ENCODE results near the gene SDCCAG8.

SDCCAG8 gene

GRCh38 chr1:243229526-243229925, 26.3 kb upstream of the SDCCAG8 start:
- Histone ChIP-seq H3K36me3 (replicated peaks; ENCODE audit: low read depth, low read length) (peaks cover 64% of the 10 kb centered on the region), H3K27ac (ENCODE audit: low read length) (no peak overlapping the region), H3K4me3 (ENCODE audit: low read length) (no peak overlapping the region), H3K4me2 (ENCODE audit: low read length) (no peak overlapping the region), H3K9me3 (ENCODE audit: insufficient read depth, low read length) (peaks cover 24% of the 10 kb centered on the region; the same call in 1 of the 2 replicates), H3K79me2 (ENCODE audit: low read length) (peaks cover 81% of the 10 kb centered on the region), H2AFZ (ENCODE audit: low read depth, low read length) (no peak overlapping the region), H3K27me3 (ENCODE audit: low read depth, low read length) (no peaks in the 10 kb centered on the region), H3K9ac (ENCODE audit: low read length) (no peak overlapping the region), H3K4me1 (ENCODE audit: low read length) (no peaks in the 10 kb centered on the region), H4K20me1 (ENCODE audit: insufficient read depth, low read length) (peaks cover 33% of the 10 kb centered on the region)
- TF ChIP-seq CTCF (IDR thresholded peaks at IDR 0.05; ENCODE audit: low read depth, low read length) = no peak
- TF ChIP-seq EZH2phosphoT487 (IDR thresholded peaks at IDR 0.05; ENCODE audit: low read depth) = no peak

DNA sequence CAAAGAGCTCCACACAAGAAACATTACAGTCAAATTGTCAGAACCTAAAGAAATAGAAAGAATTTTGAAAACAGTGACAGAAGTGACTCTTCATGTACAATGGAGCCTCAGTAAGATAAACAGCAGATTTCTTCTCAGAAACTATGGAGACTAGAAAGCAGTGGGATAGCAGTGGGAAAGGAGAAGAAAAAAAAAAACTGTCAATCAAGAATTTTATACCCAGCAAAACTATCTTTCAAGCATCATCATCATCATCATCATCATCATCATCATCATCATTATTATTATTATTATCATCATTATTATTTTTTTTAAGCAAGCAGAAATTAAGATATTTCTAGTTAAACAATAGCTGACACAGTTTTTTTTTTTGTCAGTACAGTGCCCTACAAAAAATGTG, 24.9 kb upstream of the SDCCAG8 start:
- Histone ChIP-seq H4K20me1 (ENCODE audit: insufficient read depth, low read length) (peaks cover 26% of the 10 kb centered on the region; the same call in 1 of the 2 replicates), H3K4me3 (ENCODE audit: low read length) (no peak overlapping the region), H3K79me2 (ENCODE audit: low read length) (peaks cover 87% of the 10 kb centered on the region), H3K9me3 (ENCODE audit: insufficient read depth, low read length) (peaks cover 27% of the 10 kb centered on the region; the same call in 1 of the 2 replicates), H3K9ac (ENCODE audit: low read length) (no peak overlapping the region), H3K27me3 (ENCODE audit: low read depth, low read length) (no peaks in the 10 kb centered on the region), H3K27ac (ENCODE audit: low read length) (no peak overlapping the region), H2AFZ (ENCODE audit: low read depth, low read length) (no peak overlapping the region), H3K36me3 (replicated peaks; ENCODE audit: low read depth, low read length) (peaks cover 67% of the 10 kb centered on the region), H3K4me1 (ENCODE audit: low read length) (peaks cover 7% of the 10 kb centered on the region), H3K4me2 (ENCODE audit: low read length) (no peak overlapping the region)
- TF ChIP-seq CTCF (IDR thresholded peaks at IDR 0.05; ENCODE audit: low read depth, low read length) = no peak
- TF ChIP-seq EZH2phosphoT487 (IDR thresholded peaks at IDR 0.05; ENCODE audit: low read depth) = no peak

DNA sequence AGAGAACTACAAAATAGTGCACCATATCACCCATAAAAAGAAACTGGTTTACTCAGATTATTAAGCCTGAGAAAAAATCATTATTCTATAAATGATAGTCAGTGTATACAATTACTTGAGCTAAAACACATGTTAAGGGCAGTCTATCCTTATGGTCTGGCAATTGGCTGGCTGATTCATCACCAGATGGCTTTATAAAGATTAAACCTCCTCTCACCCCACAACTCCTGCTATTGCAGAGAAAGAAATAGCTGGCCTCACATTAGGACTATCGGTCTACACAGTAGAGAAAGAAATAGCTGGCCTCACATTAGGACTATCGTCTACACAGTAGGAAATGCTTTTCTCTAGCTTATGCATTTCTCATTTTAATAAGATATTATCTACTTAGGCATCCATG, 21.9 kb upstream of the SDCCAG8 start:
- Histone ChIP-seq H3K79me2 (ENCODE audit: low read length) (peaks cover 91% of the 10 kb centered on the region), H3K4me3 (ENCODE audit: low read length) (no peak overlapping the region), H2AFZ (ENCODE audit: low read depth, low read length) (no peak overlapping the region), H3K27ac (ENCODE audit: low read length) (no peak overlapping the region), H3K36me3 (replicated peaks; ENCODE audit: low read depth, low read length) (peaks cover 68% of the 10 kb centered on the region), H3K4me1 (ENCODE audit: low read length) (peaks cover 34% of the 10 kb centered on the region), H3K9me3 (ENCODE audit: insufficient read depth, low read length) (peaks cover 26% of the 10 kb centered on the region; the same call in 1 of the 2 replicates), H3K9ac (ENCODE audit: low read length) (no peak overlapping the region), H3K27me3 (ENCODE audit: low read depth, low read length) (no peaks in the 10 kb centered on the region), H3K4me2 (ENCODE audit: low read length) (no peak overlapping the region), H4K20me1 (ENCODE audit: insufficient read depth, low read length) (peaks cover 24% of the 10 kb centered on the region; the same call in 1 of the 2 replicates)
- TF ChIP-seq CTCF (IDR thresholded peaks at IDR 0.05; ENCODE audit: low read depth, low read length) (no peak), EZH2phosphoT487 (IDR thresholded peaks at IDR 0.05; ENCODE audit: low read depth) (no peak)

- Histone ChIP-seq H2AFZ (ENCODE audit: low read depth, low read length) (no peak overlapping the region), H3K27ac (ENCODE audit: low read length) (no peak overlapping the region), H4K20me1 (ENCODE audit: insufficient read depth, low read length) (peaks cover 23% of the 10 kb centered on the region; the same call in 1 of the 2 replicates), H3K36me3 (replicated peaks; ENCODE audit: low read depth, low read length) (peaks cover 56% of the 10 kb centered on the region), H3K4me2 (ENCODE audit: low read length) (no peak overlapping the region), H3K9me3 (ENCODE audit: insufficient read depth, low read length) (peaks cover 16% of the 10 kb centered on the region; the same call in 1 of the 2 replicates), H3K4me3 (ENCODE audit: low read length) (no peak overlapping the region), H3K9ac (ENCODE audit: low read length) (no peak overlapping the region), H3K4me1 (ENCODE audit: low read length) (peaks cover 43% of the 10 kb centered on the region), H3K27me3 (ENCODE audit: low read depth, low read length) (no peaks in the 10 kb centered on the region), H3K79me2 (ENCODE audit: low read length) (peaks cover 91% of the 10 kb centered on the region)
- TF ChIP-seq EZH2phosphoT487 (IDR thresholded peaks at IDR 0.05; ENCODE audit: low read depth) (no peak), CTCF (IDR thresholded peaks at IDR 0.05; ENCODE audit: low read depth, low read length) (no peak)
Observed at GRCh38 chr1:243234978-243235647, 20.7 kb upstream of the SDCCAG8 start.
